ENCODE data around the gene STARD3. TPM values are rescaled to one million over a fixed set of nuclear protein-coding genes. Genes with fewer than 3 reads are reported as not detected.

The STARD3 gene
- total RNA-seq, 2 experiments from 2014 or later, result 59.1 to 62.4 TPM

DNA sequence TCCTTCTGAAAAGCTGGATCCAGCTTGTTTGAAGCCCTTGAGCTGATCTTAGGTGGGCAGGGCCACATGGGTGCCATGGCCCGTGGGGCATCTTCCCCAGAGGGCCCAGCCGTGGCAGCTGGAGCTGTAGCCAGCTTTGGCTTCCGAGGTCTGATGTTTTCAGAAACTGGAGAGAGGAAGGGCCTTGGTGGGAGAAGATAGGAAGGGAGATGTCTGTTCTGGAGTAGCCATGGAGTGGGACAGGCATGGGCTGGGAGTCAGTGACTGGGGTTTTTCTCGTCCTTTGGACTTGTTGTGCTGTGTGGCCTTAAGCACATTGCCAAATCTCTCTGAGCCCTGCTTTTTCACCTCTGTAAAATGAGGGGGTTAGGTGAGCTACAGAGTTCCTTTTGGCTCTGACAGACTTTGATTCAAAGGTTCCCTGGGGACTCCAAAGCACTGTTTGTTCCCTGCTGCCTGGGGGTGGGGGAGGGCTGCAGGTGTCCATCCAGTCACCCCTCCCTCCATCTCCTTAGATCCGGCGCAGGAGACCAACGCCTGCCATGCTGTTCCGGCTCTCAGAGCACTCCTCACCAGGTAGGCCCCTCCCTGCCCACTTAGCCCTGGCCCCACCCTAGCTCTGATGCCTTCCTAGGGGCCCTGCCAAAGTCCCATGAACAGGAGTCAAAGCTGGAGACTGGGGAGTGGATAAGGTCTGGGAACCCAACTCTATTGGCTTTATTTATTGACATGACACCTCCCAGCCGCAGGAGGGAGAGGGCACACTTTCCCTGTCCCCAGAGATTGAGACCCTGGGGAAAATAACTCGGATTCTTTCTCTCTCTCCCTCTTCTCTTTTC is 8.1 kb upstream of the STARD3 start:
- CTCF ChIA-PET, result interaction anchor here (0.9 to 2.0 kb wide), 3 partner anchors 10 to 81 kb away, joined by 3 to 9 read pairs (median 4); no protein-coding TSS in a partner anchor
- POLR2A ChIA-PET, result interaction anchor here (0.5 to 0.7 kb wide), 2 partner anchors 185 to 293 kb away, joined by 3 read pairs; no protein-coding TSS in a partner anchor

DNA sequence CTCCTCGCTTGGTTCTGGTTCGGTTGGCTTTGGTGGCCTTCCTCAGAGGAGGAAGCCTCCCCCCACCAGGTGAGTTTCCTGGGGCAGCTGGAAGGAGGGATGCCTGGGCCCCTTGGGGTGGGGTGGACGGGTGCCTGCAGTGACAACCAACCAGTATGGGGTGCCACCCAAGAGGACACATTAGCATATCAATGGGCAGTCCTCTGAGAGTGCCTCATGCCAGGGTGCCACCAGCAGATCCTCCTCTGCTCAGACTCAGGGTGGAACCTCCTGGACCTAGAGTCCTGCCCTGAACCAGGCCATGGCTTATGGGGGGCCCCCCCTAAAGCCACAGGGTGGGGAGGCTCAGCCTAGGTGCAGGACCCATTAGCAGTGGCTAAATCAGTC is 7.5 kb upstream of the STARD3 start:
- ChIA-PET CTCF (interaction anchor here (0.6 kb wide), 1 partner anchor 8 kb away, joined by 3 read pairs; no protein-coding TSS in a partner anchor), POLR2A (no interaction called here)

DNA sequence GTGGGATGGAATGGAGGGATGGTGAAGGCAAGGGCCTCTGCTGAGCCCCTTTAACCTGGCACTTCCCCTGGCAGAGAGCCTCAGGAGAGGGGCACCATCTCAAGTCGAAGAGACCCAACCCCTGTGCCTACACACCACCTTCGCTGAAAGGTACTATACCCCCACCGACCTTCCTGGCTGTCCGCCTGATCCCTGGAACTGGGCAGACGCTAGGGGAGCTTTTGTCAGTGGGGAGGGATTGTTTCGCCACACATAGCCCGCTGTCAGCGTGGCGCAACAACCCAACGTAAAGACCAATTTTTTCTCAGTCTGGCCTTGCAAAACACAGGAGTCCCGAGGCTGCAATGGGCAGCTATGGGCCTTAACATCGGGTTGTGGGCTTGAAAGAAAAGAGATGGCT is 7.0 kb upstream of the STARD3 start:
- ChIA-PET POLR2A (no interaction called here), CTCF (interaction anchor here (0.6 to 3.9 kb wide), 2 partner anchors 8 kb away, joined by 3 to 50 read pairs; no protein-coding TSS in a partner anchor)

DNA sequence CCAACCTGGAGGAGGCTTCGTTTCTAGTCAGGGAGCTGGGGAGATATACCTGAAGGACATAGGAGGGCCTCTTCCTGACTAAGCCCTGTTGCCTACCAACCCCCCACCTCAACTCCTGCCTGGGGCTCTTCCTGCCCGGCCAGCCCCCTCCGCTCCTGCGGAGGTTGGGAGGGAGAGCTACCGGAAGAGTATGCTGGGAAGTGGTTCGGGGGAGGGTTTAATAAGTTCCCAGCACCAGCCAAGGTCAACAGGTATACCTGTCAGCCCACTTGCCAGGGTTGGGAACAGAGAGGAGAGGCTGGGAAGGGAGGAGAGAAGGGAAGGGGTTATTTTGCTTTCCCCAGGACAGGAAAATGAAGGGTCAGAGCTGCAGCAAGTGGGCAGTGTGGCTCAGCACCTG is 5.5 kb upstream of the STARD3 start:
- ChIA-PET CTCF (interaction anchor here (0.8 to 3.9 kb wide), 4 partner anchors 9 to 99 kb away, joined by 3 to 50 read pairs (median 3); no protein-coding TSS in a partner anchor), POLR2A (no interaction called here)

DNA sequence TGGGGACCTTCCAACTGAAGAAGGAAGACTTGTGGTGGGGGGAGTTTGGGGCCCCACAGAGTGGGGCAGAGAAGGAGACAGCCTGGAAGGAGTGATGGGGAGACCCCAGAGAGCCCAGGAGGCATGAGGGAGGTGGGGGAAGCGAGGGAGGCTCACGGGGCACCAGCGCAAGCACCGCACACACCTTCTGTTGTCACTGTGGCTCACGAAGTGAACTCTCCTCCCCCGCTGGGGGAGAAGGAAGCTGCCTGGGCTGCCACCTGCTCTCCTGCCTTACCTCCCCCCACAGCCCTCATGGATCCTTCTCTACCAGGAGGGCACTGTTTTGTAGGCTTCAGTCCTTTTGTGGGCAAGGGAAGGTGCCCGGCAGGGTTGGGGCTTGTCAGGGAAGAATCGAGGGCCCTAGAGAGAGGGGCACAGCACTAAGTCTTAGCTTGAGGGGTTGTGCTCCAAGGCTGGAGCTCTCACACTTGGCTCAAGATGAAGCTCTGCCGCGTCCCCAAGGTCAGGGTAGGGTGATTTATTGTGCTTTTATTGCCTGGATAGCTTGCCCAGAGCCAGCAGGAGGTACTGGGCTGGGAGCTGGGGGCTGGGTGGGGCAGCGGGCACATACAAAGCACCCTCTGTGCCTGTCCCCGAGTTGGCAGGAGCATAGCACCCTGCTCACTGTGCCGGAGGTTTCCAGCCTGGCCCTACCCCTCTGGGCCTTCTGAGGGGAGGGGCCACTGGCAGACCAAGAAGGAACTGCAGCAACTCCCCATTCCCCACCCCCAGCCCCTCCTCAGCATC is 4.6 kb upstream of the STARD3 start:
- POLR2A ChIA-PET, result no interaction called here
- CTCF ChIA-PET, result interaction anchor here (0.6 to 3.9 kb wide), 3 partner anchors 10 to 411 kb away, joined by 3 to 50 read pairs (median 19); no protein-coding TSS in a partner anchor

DNA sequence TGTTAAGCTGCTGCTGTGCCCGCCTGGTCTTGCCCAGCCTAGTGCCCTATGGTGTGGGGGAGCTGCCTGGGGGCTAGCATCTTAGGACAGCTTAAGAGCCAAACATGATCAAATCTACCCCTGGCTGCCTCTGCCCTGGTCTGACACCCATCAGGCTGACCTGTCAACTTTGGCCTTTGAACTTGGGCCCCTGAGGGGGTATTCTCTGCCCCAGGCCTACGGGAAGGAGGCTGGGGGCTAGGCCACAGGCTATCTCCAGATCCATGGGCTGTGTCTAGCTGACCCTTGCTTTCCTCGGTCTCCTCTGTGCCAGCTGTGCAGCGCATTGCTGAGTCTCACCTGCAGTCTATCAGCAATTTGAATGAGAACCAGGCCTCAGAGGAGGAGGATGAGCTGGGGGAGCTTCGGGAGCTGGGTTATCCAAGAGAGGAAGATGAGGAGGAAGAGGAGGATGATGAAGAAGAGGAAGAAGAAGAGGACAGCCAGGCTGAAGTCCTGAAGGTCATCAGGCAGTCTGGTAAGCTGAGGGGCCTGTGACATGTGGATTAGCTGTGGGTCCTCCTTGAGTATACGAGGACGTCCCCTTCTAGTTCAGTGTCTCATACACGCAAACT is 3.3 kb upstream of the STARD3 start:
- ChIA-PET CTCF (interaction anchor here (0.8 to 3.9 kb wide), 8 partner anchors 11 to 122 kb away, joined by 3 to 50 read pairs (median 5); no protein-coding TSS in a partner anchor), POLR2A (no interaction called here)

DNA sequence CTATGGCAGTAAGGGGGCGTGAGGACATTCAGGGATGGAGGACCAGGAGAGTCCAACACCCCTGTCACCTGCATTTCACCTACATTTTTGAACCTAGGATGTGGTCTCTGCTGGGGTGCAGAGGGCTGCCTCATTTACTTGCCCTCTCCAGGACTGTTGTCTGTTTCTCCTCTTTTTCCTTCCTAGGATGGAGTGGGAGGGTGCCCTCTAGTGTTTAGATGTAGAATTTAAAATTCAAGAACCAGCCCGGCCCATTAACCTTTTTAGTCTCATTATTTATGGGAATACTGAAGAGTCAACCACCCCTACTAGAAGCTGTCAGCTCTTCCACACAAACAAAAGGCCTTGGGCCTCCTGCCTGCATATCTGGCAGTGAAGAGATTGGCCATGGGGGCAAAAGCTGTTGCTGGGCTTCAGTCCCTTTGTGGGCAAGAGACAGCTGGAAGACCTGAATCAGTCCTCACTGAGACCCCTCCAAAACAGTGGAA is 2.5 kb upstream of the STARD3 start:
- CTCF ChIA-PET, result interaction anchor here (0.7 to 3.7 kb wide), 13 partner anchors 11 to 231 kb away, joined by 3 to 19 read pairs (median 4); no protein-coding TSS in a partner anchor
- POLR2A ChIA-PET, result interaction anchor here (0.8 kb wide), 1 partner anchor 848 kb away, joined by 4 read pairs; no protein-coding TSS in a partner anchor

DNA sequence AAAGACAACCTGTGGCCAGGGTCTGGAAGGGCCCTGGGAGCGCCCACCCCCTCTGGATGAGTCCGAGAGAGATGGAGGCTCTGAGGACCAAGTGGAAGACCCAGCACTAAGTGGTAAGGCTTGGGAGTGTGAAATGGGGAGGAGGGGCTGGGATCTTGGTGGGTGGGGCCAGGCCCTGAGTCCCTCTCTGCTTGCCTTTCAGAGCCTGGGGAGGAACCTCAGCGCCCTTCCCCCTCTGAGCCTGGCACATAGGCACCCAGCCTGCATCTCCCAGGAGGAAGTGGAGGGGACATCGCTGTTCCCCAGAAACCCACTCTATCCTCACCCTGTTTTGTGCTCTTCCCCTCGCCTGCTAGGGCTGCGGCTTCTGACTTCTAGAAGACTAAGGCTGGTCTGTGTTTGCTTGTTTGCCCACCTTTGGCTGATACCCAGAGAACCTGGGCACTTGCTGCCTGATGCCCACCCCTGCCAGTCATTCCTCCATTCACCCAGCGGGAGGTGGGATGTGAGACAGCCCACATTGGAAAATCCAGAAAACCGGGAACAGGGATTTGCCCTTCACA is 1.2 kb upstream of the STARD3 start:
- ChIA-PET POLR2A (interaction anchor here (0.7 kb wide), 1 partner anchor 17 kb away, joined by 3 read pairs; no protein-coding TSS in a partner anchor), CTCF (interaction anchor here (1.0 to 3.7 kb wide), 6 partner anchors 12 to 19 kb away, joined by 3 to 19 read pairs (median 11); no protein-coding TSS in a partner anchor)

DNA sequence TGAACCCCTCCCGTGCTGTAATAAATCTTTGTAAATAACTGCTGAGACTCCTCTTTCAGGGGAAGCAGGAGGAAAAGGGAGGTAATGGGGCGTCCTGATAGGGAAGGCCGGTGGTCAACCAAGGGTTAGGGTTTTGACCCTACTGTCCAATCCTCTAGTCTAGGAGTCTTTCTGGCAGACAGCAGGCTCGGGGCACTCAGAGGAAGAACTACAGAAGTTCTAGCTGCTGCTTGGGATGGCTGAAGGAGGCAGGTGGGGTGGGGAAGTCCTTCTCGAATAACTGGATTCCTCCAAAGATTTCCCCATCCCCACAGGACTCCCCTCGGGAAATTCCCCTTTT is 387 bp upstream of the STARD3 start:
- CTCF ChIA-PET, result interaction anchor here (1.2 to 2.8 kb wide), 2 partner anchors 13 to 17 kb away, joined by 3 to 16 read pairs; no protein-coding TSS in a partner anchor
- POLR2A ChIA-PET, result no interaction called here

DNA sequence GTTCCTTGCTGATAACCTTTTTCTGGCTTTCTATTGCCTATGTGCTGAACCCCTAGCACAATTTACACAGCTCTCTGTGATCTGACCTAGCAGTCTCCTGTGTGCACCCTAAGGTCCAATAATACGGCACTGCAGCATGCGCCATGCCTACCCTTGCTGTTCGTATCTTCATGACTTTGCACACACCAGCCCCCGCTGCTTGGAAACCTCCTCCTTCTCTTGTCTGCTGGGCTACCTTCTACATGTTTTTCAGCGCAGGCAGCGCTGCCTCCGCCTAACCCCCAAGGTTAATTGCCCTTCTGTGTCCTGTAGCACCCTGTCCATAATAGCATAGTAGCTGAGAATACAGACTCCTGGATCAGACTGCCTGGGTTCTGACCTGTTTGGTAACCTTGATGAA is 1.4 kb downstream of the STARD3 start:
- CTCF ChIA-PET, result interaction anchor here (0.9 to 3.7 kb wide), 6 partner anchors 10 to 19 kb away, joined by 4 to 16 read pairs (median 8); no protein-coding TSS in a partner anchor
- POLR2A ChIA-PET, result interaction anchor here (0.5 to 0.9 kb wide), 2 partner anchors 49 to 136 kb away, joined by 4 to 5 read pairs; partner anchors contain the start of gene PGAP3

DNA sequence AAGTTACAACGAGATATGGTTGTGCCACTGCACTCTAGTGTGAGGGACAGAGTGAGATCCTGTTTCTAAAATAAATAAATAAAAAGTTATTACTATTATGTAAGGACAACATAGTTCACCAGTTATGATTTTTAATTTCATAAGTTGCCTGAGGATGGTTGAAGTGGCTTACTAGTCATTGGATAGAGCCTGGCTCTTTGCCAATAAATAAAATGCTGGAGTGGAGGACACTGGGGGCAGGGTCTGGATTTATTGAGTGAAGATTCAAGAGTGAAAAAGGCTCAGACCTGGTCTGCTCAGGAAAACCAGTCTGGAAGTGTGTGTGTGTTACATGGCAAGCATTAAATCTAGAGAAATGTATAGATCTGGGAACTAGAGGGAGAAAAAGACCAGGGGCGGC is 2.1 kb downstream of the STARD3 start:
- POLR2A ChIA-PET, result no interaction called here
- CTCF ChIA-PET, result interaction anchor here (1.2 to 3.7 kb wide), 3 partner anchors 10 to 17 kb away, joined by 4 to 16 read pairs (median 14); no protein-coding TSS in a partner anchor

DNA sequence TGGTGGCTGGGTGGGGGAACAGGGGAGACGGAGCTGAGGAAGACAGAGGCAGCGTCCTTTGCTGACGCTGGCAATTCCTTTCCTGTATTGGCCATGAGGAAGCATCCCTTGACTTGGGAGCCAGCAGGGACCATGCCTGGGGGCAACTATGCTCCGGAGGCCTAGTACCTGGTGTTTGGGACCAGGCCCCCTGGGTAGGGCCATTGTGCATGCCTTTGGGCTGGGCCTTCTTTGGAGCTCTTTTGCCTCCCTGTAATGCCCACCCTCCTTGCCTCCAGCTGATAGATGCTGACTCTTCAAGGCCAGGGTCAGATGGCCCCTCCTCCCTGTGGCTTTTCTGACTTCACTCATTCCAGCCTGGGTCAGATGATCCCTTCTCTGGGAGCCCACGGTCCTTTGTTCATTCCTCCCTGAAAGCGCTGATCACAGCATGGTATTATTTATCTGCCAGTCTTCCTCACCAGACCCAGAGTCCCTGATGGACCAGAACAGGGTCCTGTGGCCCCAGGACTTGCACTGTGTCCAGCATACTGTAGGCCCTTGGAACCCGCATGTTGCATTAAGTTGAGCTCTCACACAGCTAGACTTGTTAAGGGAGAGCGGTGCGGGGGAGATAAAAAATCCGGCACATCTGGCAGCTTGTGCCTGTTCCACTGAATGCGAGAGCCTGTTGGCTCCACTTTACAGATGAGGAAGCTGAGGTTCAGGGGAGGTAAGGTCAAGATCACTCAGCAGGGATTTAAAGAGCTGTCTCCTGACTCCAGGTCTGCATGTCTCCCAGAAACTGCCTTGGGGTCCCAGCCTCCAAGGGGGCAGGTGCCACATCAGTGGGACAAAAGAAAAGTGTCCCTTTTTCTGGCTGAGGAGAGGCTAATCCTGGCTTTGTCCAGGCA is 2.9 kb downstream of the STARD3 start:
- ChIA-PET CTCF (interaction anchor here (1.6 to 3.7 kb wide), 3 partner anchors 14 to 21 kb away, joined by 3 to 16 read pairs (median 14); no protein-coding TSS in a partner anchor), POLR2A (no interaction called here)

DNA sequence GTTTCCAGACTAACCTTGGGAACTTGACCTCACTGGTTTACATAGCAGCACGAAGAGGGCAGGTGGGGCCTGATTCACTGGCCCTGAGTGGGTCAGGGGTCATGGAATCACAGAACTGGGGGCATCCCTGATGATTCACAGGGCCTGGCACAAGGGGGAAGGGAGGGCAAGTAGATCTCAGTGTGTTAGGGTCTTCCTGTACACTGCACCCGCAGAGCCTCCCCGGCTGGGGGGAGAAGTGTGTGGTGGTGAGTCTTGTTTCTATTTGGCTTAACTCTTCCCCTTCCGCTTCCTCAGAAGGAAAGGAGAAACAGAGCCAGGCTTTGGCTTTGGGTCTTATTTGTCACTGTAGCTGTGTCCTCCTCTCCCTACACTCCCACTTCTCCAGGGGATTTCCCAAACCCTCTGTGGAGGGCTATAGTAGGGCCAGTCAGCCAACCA is 3.7 kb downstream of the STARD3 start:
- ChIA-PET POLR2A (no interaction called here), CTCF (interaction anchor here (1.6 to 3.7 kb wide), 3 partner anchors 13 to 22 kb away, joined by 3 to 16 read pairs (median 14); no protein-coding TSS in a partner anchor)

DNA sequence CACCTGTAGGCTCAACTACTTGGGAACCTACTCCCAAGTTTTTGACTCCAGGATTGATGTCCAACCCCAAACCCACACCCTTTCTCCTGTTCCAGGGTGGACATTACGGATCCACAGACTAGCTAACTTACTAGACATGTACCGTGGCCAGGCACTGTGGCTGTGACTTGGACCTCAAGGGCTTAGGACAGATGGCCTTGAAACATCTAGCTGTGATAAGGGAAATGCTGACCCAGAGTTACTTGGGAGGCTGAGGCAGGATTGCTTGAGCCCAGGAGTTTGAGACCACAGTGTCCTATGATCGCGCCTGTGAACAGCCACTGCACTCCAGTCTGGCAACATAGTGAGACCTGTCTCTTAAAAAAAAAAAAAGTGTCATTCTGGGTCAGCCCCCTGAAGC is 4.2 kb downstream of the STARD3 start:
- POLR2A ChIA-PET, result no interaction called here

DNA sequence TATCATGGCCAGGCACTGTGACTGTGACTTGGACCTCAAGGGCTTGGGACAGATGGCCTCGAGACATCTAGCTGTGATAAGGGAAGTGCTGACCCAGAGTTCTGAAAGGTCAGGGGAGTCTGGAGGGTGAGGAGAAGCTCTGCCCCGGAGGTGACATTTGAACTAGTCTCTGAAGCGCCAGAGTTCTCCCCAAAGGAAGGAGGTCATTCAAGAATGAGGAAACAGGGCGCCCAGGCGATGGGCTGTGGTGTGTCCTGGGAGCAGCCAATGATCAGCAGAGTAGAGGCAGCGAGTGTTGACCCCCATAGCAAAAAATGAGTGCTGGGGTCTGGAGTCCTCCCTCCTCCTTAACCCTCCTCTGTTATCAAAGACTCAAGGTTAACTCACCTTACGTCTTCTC is 4.9 kb downstream of the STARD3 start:
- POLR2A ChIA-PET, result no interaction called here
- CTCF ChIA-PET, result interaction anchor here (0.5 kb wide), 1 partner anchor 657 kb away, joined by 4 read pairs; no protein-coding TSS in a partner anchor

More for the DNA sequence above, 4.2 kb downstream of the STARD3 start:
- CTCF ChIA-PET, result interaction anchor here (0.7 to 1.6 kb wide), 2 partner anchors 18 to 23 kb away, joined by 3 read pairs; no protein-coding TSS in a partner anchor

DNA sequence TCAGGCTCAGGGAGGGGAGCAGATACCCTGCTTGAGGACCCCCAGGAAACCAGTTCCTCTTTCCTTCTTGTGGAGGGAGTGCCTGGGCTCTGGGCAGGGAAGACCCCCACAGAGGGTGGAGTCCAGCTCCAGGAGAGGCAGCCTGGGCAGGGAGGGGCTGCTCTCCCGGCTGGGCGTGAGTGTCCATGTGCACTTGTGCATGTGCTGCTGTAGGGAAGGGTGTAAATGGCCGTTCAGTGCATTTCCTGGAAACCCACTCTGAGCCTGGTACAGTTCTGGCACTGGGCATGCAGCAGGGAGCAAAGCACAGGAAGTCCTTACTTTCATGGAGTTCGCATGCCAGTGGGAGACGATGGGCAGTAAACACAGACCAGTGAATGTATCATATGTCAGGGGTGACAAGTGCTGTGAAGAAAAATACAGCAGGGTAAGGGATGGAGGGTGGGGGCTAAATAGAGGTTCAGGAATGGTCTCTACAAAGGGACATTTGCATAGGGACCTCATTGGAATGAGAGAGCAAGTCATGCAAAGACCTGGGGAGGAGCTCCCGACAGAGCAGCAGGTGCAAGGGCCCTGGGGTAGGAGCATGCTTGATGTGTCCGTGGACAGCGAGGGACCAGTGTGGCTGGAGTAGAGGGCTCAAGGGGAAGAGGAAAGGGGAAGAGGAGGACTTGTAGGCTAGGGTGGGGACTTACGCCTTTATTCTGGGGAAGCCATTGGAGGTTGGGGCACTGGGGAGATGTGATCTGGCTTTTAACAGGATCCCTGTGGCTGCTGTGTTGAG is 5.5 kb downstream of the STARD3 start:
- CTCF ChIA-PET, result interaction anchor here (1.0 to 1.7 kb wide), 2 partner anchors 19 to 21 kb away, joined by 3 to 6 read pairs; no protein-coding TSS in a partner anchor
- POLR2A ChIA-PET, result no interaction called here

All from activated CD8-positive, alpha-beta memory T cell treated with anti-CD3 and anti-CD28 coated beads for 36 hours (primary cell).